Measurements from ENCODE around the gene BCL7C.
A peak's percentile ranks its signal among the peaks of the same experiment; 100 is the strongest.
"Not testable (repeated sequence)": the region's sequence is repeated elsewhere in the genome, so short reads cannot be mapped to it uniquely, and the experiment has no call there.

The BCL7C gene

DNA sequence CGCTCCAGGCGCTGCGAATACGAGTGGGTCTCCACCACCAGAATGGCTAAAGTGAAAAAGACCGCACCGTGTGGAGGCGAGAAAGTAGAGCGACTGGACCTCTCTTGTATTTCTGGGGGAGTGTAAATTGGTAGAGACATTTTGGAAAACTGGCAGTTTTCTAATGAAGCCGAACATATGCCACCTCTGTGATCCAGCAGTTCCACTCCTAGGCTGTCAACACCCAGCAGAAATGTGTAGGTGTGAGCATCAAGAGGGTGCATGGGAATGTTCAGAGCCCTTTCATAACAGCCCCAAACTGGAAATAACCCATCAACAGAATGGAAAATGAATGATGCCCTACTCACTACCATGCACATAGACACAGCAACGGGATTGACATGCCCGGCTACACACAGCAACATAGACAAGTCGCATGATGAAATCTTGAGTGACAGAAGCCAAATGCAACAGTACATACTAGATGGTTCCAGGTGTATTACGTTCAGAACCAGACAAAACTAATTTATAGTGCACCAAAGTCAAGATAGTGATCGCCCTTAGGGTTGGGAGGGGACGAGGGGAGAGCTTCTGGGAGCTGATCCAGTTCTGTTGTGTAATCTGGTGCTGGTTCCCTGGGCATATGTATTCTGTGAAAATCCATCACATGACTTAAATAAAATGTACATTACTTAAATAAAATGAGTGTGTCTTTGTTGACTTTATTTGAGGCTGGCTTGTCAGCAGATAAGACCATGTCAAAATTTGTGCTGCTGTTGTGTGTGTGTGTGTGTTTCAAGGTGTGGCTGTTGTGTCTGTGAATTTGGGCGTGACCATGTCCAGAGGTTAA lies 877 bp upstream of the BCL7C start:
- DNase-seq = no peak

DNA sequence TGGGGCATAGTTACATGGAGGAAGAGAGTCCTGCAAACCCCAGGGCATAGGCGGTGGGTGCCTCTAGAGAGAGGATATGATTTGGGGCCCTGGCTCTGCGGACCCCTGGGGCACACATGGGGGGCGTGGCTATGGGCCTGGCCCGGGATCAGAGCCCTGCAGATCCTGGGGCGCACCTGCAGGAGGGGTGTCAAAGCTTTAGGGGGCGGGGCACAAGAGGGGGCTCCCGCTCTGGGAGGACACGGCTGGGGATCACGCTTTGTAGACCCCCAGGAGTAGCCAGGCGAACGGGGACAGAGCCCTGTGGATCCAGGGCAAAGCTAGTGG lies 497 bp downstream of the BCL7C start:
- no peak for DNase-seq

DNA sequence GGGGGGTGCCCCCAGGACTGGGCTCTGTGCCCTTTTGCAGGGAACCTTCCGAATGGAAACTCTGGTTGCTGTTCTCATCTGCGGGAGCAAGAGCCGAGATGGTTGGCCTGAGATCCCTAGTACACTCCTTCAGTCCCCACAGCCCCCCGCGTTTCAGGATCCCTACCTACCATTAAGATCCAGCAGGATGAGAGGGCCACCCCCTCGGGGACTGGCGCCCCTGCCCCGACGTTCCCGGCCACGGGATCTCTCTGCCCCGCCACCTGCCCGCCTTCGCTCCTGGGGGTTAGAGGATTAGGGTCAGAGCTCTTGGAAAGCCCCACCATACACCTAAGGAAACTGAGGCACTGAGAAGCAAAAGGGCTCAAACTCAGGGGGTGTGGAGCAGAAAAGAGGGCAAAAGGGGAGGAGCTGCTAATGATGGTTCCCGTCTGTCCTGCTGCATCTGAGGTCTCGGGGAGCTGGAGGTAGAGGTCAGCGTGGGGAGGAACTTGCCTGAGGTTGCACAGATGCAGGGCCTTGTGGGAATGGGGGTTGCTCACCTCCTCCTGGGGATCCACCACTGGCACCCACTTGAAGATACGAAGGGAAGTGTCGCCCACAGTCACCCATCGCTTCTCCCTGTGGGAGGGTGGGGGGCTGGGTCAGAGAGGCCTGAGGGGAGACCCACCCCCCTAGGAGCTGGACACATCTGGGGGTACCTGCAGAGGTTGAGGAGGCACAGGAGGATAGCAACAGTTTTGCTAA lies 1.0 kb downstream of the BCL7C start:
- no peak for DNase-seq

DNA sequence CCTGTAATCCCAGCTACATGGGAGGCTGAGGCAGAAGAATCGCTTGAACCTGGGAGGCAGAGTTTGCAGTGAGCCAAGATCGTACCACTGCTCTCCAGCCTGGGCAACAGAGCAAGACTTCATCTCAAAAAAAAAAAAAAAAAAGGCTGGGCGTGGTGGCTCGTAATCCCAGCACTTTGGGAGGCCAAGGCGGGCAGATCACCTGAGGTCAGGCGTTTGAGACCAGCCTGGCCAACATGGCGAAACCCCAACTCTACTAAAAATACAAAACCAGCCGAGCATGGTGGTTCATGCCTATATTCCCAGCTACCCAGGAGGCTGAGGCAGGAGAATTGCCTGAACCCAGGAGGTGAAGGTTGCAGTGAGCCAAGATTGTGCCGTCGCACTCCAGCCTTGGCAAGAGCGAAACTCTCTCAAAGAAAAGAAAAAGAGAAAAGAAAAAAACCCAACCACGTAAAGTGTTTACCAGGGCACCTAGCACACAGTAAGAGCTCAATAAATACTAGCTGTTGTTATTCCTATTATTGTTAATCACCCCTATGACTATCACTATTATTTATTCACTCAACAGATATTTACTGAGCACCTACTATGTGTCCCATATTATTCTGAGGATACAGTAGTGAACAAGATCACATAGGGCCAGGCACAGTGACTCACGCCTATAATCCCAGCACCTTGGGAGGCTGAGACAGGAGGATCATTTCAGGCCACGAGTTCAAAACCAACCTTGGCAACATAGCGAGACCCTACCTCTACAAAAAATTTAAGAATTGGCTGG lies 2.6 kb downstream of the BCL7C start:
- not testable (repeated sequence) for DNase-seq

DNA sequence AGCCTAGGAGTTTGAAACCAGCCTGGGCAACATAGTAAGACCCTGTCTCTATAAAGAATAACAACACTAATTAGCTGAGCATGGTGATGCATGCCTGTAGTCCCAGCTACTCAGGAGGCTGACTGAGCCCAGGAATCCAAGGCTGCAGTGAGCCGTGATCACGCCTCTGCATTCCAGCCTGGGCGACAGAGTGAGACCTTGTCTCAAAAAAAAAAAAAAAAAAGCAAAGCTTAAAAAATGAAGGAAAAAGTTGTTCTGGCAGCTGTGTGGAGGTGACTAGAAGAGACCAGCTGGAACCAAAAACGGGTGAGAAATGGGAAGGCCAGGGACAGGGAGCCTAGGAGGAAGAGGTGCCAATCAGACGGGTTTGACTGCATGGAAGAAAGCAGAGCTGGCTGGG lies 4.2 kb downstream of the BCL7C start:
- no peak for DNase-seq

DNA sequence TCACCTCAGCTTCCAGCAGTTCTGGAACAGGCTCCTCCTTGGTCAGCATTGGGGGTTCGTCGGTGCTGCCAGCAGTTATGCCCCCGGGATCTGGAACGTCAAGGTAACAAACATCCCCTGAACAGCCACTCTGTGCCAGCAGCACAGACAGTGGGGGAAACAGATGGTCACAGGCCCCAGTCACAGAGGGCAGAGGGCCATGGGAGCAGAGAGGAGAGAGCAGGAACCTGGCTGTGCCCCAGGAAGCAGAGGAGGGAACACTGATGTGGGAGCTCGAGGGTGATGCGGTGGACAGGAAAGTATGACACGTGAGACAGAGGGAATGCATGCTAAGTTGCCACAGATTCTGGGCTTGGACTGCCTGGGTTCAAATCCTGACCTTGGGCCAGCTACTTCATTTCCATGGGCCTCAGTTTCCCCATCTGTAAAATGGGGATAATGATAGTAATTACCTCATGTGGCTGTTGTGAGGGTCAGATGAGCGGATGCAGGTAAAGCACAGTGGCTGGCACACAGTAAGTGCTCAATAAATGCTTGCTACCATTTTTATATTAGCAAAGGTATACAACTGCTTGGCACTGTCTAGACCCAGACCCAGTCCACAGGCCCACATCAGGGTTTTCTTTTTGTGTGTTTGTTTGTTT lies 4.9 kb downstream of the BCL7C start:
- no peak for DNase-seq

DNA sequence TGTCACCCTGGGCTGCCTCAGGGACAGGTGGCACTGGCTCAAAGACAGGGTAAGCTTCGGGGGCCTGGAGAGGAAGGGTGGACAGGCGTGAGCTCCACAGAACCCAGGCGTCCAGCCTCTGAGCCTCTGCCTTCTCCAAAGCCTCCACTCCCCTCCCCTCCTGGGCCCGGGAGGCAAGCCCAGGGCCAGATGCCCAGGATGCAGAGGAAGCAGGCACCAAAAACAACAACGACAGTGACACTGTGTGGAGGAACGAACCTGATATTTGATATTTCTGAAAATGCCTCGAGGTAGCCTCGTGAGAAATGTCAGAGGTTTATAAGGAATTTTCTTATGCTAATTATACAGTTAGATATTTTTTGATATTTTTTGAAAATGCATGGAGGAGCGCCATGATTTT lies 6.0 kb downstream of the BCL7C start:
- no peak for DNase-seq

DNA sequence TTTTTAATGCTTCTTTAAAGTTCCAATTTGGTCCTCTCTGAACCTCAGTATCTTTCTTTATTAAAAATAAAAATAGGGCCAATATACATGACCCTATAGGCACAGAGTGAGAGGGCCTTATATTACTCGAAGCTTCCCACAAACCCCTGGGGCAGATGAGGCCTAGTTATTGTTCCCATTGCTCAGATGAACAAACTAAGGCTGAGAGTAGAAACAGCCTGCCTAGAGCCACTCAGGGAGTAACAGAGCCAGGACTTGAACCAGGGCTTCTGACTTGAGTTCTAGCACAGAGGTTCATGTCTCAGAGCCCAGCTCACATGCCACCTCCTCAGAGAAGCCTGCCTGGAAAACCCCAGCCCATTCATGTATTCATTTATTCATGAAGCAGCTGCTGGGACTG lies 7.7 kb downstream of the BCL7C start:
- no peak for DNase-seq

DNA sequence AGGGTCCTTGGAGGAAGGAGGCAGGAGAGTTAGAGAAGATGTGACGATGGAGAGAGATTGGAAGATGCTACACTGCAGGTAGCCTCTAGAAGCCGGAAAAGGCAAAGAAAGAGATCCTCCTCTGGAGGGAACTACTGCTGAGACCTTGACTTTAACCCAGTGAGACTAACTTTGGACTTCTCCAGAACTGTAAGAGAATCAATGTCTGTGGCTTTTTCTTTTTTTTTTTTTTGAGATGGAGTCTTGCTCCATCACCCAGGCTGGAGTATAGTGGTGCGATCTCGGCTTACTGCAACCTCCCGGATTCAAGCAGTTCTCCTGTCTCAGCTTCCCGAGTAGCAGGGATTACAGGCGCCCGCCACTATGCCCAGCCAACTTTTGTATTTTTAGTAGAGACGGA lies 8.7 kb downstream of the BCL7C start:
- no peak for DNase-seq

DNA sequence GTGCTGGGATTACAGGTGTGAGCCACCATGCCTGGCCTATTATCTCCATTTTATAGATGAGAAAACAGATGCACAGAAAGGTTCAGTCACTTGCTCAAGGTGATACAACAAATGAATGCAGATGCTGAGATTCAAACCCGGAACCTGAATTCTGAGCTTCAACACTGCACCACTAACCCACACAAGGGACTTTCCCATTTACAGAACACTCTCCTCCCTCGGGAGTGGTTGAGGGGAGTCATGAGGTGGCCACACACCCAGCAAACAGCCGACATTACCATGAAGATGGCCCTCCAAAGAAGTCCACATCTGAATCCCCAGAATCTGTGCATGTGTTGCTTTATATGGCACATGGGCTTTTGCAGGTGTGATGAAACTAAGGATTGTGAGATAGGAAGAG lies 9.1 kb downstream of the BCL7C start:
- no peak for DNase-seq

DNA sequence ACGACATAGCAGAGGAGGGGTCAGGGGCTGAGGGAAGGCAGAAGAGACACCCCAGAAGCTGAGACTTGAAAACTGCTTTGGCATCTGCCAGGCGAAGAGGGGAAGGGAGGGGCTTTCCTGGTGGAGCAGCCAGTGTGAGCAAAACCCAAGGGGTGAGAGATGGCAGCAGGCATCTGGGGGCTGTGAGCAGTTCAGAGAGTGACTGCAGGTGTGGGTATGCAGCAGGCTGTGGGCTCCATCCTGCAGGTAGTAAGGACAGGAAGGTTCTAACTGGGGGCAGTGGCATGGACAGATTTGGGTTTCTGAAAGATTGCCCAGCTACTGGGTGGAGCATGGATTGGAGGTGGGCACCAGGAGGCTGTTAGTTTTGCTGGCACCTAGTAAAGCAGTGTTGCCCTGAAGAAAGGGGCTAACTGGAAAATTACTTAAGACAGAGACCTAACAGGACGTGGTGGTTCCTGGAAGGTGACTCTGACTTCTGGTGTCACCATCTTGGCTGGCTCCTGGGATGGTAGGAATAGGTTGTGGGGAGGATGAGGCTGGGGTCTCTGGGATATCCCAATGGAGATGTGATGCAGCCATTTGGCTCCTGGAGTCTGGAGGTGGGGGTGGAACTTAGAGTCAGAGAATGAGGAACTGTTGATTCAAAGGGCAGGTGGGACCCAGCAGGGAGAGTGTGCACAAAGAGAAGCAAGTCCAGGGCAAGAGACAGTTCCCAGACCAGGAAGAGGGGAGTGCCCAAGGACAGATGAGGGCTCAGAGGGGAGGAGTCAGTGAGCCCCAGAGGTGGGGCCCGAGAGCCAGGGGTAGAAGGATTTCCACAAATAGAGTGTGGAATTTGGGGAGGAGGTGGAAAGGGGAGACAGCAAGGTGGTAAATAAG lies 11.2 kb downstream of the BCL7C start:
- no peak for DNase-seq

DNA sequence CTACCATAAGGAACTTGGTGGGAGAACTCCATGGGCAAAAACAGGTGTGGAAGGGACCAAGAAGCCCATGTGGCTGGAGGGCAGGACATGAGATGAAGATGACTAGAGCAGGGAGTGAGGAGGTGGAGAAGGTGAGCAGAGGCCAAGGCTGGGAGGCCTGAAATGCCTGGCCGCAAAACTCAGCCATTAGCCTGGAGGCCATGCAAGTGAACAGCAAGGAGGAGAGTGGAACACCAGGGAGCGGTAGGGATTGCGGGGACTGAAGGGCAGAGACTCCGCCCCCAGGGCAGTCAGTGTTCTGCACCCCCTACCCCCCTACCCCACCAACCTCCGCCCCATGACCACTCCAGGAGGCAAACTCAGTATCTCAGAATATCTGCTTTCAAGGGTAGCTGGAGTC lies 17.0 kb downstream of the BCL7C start:
- DNase-seq = no peak

DNA sequence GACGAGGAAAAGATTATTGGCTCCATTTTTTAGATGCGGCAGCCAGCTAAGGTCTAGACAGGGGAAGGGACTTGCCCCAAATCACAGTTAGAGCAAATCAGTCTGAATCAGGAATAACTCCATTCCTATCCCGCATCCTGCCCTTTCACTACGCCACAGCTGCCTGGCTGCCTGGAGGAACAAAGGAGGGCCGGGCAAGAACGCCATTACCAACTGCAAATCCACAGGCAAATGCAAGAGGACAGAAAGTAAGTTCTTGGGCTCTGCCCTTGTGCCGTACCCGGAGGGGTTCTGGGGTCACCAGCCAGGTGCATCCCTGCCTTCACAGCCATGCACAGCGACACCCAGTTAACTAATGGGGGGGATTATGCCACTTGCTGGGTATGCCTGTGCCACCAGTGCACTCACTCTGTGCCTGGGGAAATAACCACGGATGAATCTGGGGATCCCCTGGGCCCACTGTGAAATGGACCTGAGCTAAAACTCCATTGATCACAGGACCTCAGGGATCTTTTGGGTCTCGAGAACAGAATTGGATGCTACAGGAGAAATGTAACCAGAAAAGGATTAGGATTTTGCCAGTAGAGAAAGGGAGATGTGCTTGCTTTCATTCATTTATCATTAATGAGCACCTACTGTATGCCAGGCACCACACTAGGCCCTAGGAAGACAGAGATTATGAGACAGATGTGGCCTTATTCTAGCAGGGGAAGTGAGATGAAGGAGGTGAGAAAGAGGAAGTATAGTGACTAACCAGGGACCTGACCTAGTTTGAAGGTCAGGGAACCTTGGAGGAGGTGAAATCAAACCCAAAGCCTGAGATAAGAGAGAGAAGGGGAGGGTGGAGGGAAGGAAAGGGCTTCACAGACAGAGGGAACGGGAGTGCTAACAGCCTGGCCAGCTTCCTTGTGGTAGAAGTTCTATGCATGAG lies 17.7 kb downstream of the BCL7C start:
- peak; percentile 79 for DNase-seq

DNA sequence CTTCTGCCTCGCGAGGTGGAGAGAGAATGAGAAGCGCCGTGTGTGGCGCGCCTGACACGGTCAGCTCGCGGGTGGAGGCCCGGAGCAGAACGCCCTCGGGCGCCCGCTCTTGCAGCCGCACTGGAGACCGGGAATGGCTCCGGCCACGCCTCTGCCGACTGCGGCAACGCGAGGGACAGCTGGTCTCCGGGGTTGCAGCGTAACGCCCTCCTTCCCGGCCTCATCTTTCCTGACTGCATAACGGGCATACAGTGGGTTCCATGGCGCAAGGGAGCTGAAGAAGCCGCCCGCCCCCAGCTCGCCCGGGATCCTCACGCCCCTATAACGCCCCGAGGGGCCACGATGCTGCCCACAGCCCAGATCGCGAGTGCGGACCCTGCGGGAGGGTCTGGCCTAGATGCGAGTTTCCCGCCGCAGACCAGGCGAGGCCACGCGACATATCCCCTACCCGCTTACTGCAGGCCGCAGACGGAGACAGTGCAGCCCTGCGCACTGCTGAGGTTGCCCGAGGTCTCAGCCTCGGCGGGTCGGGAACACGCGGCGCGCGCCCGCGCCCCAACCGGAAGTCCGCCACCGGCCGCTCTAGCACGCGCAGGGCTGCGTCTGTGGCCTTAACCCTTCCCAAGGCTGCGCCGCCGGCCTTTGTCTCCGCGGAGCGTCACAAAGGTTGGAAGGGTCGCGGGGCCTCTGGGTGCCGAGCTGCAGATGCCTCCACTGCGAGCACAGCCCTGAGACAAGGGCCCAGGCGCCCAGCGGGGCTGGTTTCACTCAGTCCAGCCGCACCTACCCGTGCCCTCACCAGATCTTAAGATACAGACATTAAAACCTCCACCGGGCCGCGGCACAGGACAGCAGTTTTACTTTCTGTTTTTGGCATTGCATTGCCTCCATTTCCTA lies 18.8 kb downstream of the BCL7C start:
- peak; percentile 87 for DNase-seq

DNA sequence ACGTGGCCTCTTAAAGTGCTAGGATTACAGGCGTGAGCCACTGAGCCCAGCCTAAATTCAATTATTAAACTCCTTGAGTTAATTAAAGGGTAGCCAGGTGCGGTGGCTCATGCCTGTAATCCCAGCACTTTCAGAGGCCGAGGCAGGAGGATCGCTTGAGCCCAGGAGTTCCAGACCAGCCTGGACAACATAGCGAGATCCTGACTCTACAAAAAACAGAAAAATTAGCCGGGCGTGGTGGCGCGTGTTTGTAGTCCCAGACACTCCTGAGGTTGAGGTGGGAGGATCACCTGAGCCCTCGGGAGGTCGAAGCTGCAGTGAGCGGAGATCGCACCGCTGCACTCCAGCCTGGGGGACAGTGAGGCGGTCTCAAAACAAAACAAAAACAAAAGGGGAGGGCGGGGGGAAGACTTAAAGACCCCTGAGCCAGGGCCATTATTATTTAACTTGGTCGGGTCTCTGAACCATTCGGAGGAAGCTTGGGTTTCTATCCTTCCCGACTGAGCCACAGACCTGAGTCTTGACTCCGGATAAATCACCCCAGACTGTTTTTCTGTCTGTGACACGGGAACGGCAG lies 19.5 kb downstream of the BCL7C start:
- no peak for DNase-seq

DNA sequence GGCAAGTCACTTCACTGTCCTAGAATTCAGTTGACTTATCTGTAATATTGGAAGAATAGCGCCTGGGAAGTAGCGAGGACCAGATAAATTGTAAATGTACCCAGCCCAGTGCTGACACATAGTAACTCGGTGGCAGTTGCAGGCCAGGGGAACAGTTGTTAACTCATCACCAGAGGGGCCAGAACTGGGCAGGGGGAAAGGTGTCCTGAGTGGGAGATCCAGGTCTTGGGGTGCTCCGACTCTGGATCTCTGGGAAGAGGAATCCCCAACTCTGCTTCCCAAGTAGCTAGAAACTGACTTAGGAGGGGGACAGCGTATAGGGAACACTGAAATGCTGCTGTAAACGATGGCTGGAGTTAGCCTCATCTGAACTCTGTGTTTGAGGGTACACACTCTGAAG lies 23.0 kb downstream of the BCL7C start:
- no peak for DNase-seq

DNA sequence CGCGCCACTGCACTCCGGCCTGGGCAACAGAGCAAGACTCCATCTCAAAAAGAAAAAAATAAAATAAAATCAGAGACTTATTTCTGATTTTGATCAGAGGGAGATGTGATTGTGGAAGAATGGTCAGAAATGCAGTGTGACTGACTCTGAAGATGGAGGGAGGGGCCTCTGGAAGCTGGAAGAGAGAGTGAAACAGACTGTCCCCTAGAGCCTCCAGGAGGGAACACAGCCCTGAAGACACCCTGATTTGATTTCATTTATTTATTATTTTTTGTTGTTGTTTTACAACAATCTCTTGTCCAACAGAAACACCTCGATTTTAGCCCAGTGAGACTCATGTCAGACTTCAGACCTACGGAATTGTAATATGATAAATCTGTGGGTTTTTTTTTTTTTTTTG lies 26.1 kb downstream of the BCL7C start:
- DNase-seq = no peak

DNA sequence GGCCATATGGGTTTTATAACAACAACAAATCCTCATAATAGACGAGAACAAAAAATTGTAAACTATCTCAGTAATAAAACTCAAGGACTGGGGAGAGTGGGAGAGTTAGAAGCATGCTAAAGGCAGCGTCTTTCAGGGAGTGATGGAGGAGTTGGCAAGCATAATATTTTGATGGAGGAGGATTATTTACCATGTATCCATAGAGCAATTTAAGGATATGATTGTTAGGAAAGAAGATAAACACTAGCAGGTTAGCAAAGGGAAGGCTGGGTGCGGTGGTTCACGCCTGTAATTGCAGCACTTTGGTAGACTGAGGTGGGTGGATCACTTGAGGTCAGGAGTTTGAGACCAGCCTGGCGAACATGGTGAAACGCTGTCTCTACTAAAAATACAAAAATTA lies 27.8 kb downstream of the BCL7C start:
- DNase-seq = no peak

DNA sequence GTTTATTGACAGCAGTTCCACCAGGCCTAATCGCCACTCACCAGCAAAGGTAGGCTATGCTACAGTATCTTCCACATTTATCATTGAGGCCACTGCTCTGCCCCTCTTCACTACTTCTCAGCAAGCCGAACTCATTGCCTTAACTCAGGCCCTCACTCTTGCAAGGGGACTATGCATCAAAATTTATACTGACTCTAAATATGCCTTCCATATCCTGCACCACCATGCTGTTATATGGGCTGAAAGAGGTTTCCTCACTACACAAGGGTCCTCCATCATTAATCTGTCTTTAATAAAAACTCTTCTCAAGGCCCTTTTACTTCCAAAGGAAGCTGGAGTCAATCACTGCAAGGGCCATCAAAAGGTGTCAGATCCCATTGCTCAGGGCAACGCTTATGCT lies 30.7 kb downstream of the BCL7C start:
- DNase-seq = not testable (repeated sequence)

DNA sequence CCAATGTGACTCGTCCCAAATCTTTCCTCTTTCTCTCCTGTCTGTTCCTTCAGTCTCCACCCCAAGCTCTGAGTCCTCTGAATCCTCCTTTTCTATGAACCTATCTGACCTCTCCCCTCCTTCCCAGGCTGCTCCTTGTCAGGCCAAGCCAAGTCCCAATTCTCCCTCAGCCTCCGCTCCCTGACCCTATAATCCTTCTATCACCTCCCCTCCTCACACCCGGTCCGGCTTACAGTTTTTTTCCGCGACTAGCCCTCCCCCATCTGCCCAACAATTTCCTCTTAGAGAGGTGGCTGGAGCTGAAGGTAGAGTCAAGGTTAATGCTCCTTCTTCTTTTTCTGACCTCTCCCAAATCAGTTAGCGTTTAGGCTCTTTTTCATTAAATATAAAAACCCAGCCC lies 33.1 kb downstream of the BCL7C start:
- not testable (repeated sequence) for DNase-seq
